Liver (tissue), 3 donors: Measurements from ENCODE around the gene SLC66A2.

Source experiments
- ATF3 ChIP-seq: IDR thresholded peaks from 2 replicates; pipeline ENCODE4 v1.6.1; 2016; ENCODE audit warnings: antibody characterized with exemption
- CTCF ChIP-seq: fragments of 150-350 bp; IDR thresholded peaks from 2 replicates; pipeline ENCODE4 v1.5.1; 2017; ENCODE audit warnings: improper control_type of control experiment, low read depth, low read length; ENCODE audit not compliant: missing input control
- EGR1 ChIP-seq, 2 donors: IDR thresholded peaks; 2 replicates each; pipeline ENCODE4 v1.6.1; 2016 to 2018; ENCODE audit warnings: antibody characterized with exemption in 2 of 2, low read depth in 2 of 2
- GABPA ChIP-seq, 2 donors: IDR thresholded peaks in 1 of 2; conservative IDR thresholded peaks in 1 of 2; 2 replicates each; pipeline ENCODE4 v1.6.1; 2016; ENCODE audit warnings: antibody characterized with exemption in 2 of 2, mild to moderate bottlenecking in 1 of 2, moderate library complexity in 1 of 2
- HNF4G ChIP-seq: IDR thresholded peaks from 2 replicates; pipeline ENCODE4 v1.6.1; 2016; ENCODE audit warnings: antibody characterized with exemption
- JUND ChIP-seq, 2 donors: IDR thresholded peaks; 2 replicates each; pipeline ENCODE4 v1.6.1; 2016; ENCODE audit warnings: antibody characterized with exemption in 2 of 2
- MAX ChIP-seq: IDR thresholded peaks from 2 replicates; pipeline ENCODE4 v1.6.1; 2016; ENCODE audit warnings: antibody characterized with exemption
- RAD21 ChIP-seq, 2 donors: IDR thresholded peaks; 2 replicates each; pipeline ENCODE4 v1.6.1; 2016; ENCODE audit warnings: antibody characterized with exemption in 2 of 2, mild to moderate bottlenecking in 2 of 2
- RXRA ChIP-seq, 2 donors: IDR thresholded peaks; 2 replicates each; pipeline ENCODE4 v1.6.1; 2017 to 2018; ENCODE audit warnings: antibody characterized with exemption in 2 of 2, mild to moderate bottlenecking in 1 of 2
- TAF1 ChIP-seq: conservative IDR thresholded peaks from 2 replicates; pipeline ENCODE4 v1.6.1; 2016; ENCODE audit warnings: antibody characterized with exemption, mild to moderate bottlenecking
- YY1 ChIP-seq: IDR thresholded peaks from 2 replicates; pipeline ENCODE4 v1.6.1; 2016; ENCODE audit warnings: antibody characterized with exemption, mild to moderate bottlenecking
- donor health status: healthy.
- donor health status: healthy.

GRCh38 chr18:79937103-79937860 is 14.2 kb downstream of the SLC66A2 start:
- no peak for TF ChIP-seq CTCF
- TF ChIP-seq ATF3, result no peak
- no peak for TF ChIP-seq RXRA (IDR thresholded peaks at IDR 0.05)
- TF ChIP-seq TAF1, result no peak
- no peak for TF ChIP-seq YY1
- TF ChIP-seq MAX, result no peak
- no peak for TF ChIP-seq JUND (IDR thresholded peaks at IDR 0.05)
- TF ChIP-seq RAD21 (IDR thresholded peaks at IDR 0.05), result no peak
- TF ChIP-seq EGR1 (IDR thresholded peaks at IDR 0.05; ENCODE audit: low read depth in 2 of 2), result no peak
- TF ChIP-seq HNF4G, result no peak
- no peak for TF ChIP-seq GABPA (IDR thresholded peaks at IDR 0.05 in 1 of 2, conservative IDR thresholded peaks at IDR 0.05 in 1 of 2)
